Measurements from ENCODE around the gene CHRNA9. TPM values are rescaled to one million over a fixed set of nuclear protein-coding genes. Genes with fewer than 3 reads are reported as not detected.
A peak's percentile ranks its signal among the peaks of the same experiment; 100 is the strongest.
"Not testable (repeated sequence)": the region's sequence is repeated elsewhere in the genome, so short reads cannot be mapped to it uniquely, and the experiment has no call there.

The CHRNA9 gene
- total and polyA plus RNA-seq, 2 donors: 0.04 TPM; not detected in 1

DNA sequence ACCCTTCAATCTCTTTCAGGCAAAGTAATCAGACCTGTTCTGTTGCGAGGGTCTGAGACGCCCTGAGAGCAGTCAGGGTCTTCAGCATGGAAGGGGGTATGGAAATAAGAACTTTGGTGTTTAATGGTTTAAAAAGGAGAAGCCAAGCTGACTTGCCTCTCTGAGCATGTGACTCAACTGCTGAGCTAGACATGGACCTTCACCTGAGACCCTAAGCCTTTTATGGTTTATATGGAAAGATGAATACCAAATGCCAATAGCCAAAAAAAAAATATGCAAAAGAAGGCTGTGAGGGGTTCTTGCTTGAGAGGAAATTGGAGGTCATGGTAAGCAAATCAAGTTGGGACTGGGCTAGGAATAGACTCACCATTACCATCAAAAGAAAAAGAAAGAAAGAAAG, 30.6 kb downstream of the CHRNA9 start:
- DNase-seq (ENCODE audit: extremely low spot score): no peak
- H3K27ac ChIP-seq (ENCODE audit: low read depth): no peak overlapping the region
- 68% methylated on average over 2 of the region's 2 CpGs for WGBS
- H3K4me1 ChIP-seq (ENCODE audit: insufficient read depth): no peaks in the 10 kb centered on the region
- H3K4me3 ChIP-seq (ENCODE audit: low read depth, low read length): no peak overlapping the region
- no peaks in the 10 kb centered on the region for H3K36me3 ChIP-seq (ENCODE audit: insufficient read depth)

DNA sequence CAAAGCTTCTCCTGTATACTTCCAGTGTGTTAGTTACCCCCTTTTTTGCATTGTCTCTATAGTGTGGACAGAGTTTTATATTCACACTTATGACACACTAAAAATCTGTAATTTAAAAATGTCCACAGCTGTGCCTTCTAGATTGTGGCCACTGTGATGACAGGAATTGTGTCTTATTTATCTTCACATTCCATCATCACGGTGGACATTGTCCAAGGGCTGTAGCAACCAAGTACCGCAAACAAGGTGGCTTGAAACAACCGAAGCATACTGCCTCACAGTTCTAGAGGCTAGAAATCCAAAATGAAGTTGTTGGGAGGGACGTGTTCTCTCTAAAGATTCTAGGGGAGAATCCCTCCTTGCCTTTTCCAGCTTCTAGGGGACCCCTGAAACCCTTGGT, 32.3 kb downstream of the CHRNA9 start:
- DNase-seq (ENCODE audit: extremely low spot score): no peak
- no peaks in the 10 kb centered on the region for H3K4me1 ChIP-seq (ENCODE audit: insufficient read depth)
- 58% methylated on average over 4 of the region's 4 CpGs for whole genome bisulfite sequencing
- no peaks in the 10 kb centered on the region for H3K36me3 ChIP-seq (ENCODE audit: insufficient read depth)
- no peak overlapping the region for H3K27ac ChIP-seq (ENCODE audit: low read depth)
- H3K4me3 ChIP-seq (ENCODE audit: low read depth, low read length): no peak overlapping the region

DNA sequence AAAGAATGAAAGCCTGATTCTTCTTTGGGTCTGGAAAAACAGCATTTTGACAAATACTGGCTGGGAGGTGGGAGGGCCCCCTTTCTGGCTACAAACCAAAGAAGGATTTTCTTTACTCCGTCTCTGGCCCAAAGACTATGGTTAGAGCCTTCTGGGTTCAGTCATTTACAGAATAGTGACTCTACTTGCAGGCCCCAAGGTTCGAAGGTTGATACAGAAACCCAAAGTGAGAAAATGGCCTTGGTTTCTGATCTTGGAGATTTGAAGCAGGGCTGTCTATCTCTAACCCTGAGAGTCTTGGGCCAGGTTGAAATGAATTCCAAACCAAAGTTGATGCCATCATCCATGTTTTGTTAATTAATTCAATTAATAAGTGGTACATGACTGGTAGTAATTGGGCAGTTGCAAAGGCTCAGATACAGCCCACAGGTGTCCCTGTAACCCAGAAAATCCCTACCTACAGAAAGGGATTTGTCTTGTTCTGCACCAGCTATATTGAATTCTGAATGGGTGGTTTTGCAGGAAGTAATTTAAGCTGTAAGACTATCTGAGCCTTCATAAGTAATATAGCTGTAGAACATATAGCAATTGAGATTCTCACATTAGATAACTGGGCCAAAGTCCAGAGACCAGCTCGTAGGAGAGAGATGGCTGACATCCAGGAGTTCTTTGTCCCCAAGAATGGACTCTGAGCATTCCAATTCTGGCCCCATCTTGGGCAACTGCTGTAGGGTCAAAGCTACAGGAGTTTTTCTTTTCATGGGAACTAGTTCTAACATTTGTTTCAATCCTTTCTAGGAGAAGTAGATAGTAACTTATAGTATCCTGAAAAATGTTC, 34.5 kb downstream of the CHRNA9 start:
- WGBS: 59% methylated on average over 3 of the region's 3 CpGs

DNA sequence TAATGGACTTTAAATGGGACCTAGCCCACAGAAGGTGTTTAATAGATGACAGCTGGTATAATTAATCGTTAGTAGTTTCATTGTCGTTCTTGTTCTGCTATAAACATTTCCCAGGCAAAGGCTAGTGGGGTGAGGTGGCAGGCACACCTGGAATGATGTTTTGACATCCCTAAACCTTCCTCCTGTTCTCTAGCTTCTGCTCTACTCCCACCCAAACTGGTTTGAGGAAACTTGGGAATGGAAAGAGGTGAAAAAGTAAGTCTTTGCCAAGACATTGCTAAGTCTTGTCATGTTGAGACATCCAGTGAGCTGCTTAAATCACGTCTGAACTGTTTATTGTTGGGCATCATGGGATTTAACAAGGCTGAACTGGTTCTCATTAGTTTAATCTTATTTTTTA, 37.5 kb downstream of the CHRNA9 start:
- WGBS: 65% methylated on average over 3 of the region's 3 CpGs
- H3K36me3 ChIP-seq (ENCODE audit: insufficient read depth): no peaks in the 10 kb centered on the region
- H3K4me1 ChIP-seq (ENCODE audit: insufficient read depth): no peaks in the 10 kb centered on the region
- DNase-seq (ENCODE audit: extremely low spot score): no peak
- H3K4me3 ChIP-seq (ENCODE audit: low read depth, low read length): no peak overlapping the region
- H3K27ac ChIP-seq (ENCODE audit: low read depth): no peak overlapping the region

More for the DNA sequence above, 34.5 kb downstream of the CHRNA9 start:
- H3K36me3 ChIP-seq (ENCODE audit: insufficient read depth): no peaks in the 10 kb centered on the region
- H3K4me3 ChIP-seq (ENCODE audit: low read depth, low read length): no peak overlapping the region
- DNase-seq (ENCODE audit: extremely low spot score): no peak
- no peak overlapping the region for H3K27ac ChIP-seq (ENCODE audit: low read depth)
- H3K4me1 ChIP-seq (ENCODE audit: insufficient read depth): no peaks in the 10 kb centered on the region

DNA sequence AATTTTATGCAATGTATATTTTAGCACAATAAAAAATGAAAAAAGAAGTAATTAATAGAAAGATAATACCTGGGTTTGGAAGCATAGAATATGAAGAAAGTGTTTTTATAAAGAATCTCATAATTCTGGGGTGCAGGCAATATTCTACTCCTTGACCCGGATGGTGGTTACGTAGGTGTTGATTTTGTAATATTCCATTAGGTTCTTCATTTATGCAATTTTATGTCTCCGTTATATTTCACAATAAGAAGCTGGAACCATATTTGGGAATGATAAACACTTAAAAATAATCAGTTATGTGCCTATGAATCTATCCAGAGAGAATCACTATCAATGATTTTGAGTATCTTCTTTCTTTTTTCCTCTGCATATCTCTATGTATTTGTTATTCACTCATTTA, 38.5 kb downstream of the CHRNA9 start:
- H3K4me1 ChIP-seq (ENCODE audit: insufficient read depth): no peaks in the 10 kb centered on the region
- no peak for DNase-seq (ENCODE audit: extremely low spot score)
- H3K36me3 ChIP-seq (ENCODE audit: insufficient read depth): no peaks in the 10 kb centered on the region
- no peak overlapping the region for H3K4me3 ChIP-seq (ENCODE audit: low read depth, low read length)
- 94% methylated on average over 3 of the region's 3 CpGs for WGBS
- H3K27ac ChIP-seq (ENCODE audit: low read depth): no peak overlapping the region

DNA sequence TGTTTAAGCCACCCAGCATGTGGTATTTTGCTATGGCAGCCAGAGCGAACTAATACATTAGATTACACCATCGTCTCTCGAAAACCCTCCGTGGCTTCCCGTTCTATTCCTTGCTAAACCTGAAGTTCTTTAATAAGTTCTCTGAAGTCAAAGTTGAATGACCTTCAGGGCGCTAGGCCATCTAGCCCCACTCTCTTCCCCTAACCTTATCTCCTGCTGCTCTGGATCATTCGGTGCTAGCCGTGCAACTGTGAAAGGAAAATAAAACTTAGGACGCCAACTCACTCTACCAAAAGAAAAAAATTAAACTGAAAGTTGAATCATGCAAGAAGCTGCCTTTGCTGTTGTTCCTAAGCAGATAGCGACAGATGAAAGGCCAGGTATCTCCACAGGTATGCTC, 40.0 kb downstream of the CHRNA9 start:
- no peak overlapping the region for H3K27ac ChIP-seq (ENCODE audit: low read depth)
- no peak for DNase-seq (ENCODE audit: extremely low spot score)
- H3K4me3 ChIP-seq (ENCODE audit: low read depth, low read length): no peak overlapping the region
- H3K36me3 ChIP-seq (ENCODE audit: insufficient read depth): no peaks in the 10 kb centered on the region
- no peaks in the 10 kb centered on the region for H3K4me1 ChIP-seq (ENCODE audit: insufficient read depth)
- WGBS: 93% methylated on average over 10 of the region's 10 CpGs

DNA sequence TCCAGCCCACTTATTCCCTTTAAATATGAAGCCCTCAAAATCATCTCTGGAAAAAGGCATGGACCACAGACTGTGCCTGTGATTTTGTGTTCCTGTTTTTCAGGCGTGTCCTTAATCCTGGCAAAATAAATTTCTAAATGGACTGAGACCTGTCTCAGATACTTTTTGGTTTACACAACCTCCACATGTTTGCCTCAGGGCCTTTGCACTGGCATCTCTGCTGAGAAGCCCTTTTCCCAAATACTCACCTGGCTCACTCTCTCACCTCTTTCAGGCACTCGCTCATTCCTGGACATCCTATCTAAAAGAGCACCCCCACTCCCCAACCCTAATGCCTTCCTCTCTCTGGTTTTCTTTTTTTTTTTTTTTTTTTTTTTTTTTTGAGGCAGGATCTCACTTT, 40.5 kb downstream of the CHRNA9 start:
- Histone ChIP-seq H3K36me3 (ENCODE audit: insufficient read depth) (no peaks in the 10 kb centered on the region), H3K4me1 (ENCODE audit: insufficient read depth) (no peaks in the 10 kb centered on the region), H3K4me3 (ENCODE audit: low read depth, low read length) (no peak overlapping the region), H3K27ac (ENCODE audit: low read depth) (no peak overlapping the region)
- no peak for DNase-seq (ENCODE audit: extremely low spot score)
- 95% methylated on average over 2 of the region's 2 CpGs for WGBS

DNA sequence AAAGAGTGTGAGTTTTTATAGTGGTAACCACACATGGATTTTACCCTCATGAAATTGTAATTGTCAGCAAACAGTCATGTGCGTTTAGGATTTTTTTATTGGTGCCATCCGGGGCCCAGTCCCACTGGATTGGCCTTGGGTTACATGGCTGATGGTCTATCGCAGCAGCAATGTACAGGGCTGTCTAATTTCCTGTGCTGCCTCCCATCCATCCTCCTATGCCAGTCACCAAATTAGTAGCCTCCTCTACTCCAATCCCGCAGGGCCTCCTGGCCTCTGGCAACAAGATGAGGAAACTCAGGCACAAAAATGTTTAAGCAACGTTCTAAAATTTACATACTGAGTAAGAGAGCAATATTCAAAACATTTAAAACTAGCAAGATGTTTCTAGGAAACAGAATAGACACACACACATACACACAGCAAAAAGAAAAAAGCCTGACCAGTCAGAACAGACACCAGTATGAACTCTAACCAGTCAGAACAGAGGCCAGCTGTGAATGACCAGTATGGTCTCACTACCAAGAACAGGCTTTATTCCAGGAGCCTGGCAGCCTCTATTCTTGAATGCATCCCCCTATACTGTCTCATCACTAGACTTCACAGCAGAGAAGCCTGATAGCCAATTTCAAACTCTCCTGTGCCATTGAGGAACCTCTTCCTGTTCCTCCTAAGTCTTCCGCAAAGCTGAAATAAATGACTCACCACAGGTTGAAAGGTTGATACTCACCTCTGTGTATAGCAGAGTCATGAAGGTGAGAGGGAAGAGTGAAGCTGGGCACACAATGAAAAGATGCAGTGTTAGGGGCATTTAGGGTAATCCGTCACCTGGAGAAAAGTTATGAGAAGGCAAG, 42.6 kb downstream of the CHRNA9 start:
- H3K36me3 ChIP-seq (ENCODE audit: insufficient read depth): no peaks in the 10 kb centered on the region
- WGBS: 68% methylated on average over 7 of the region's 7 CpGs
- no peak overlapping the region for H3K4me3 ChIP-seq (ENCODE audit: low read depth, low read length)
- DNase-seq (ENCODE audit: extremely low spot score): no peak
- H3K4me1 ChIP-seq (ENCODE audit: insufficient read depth): no peaks in the 10 kb centered on the region
- peak overlapping the region; percentile 45 for H3K27ac ChIP-seq (ENCODE audit: low read depth)

DNA sequence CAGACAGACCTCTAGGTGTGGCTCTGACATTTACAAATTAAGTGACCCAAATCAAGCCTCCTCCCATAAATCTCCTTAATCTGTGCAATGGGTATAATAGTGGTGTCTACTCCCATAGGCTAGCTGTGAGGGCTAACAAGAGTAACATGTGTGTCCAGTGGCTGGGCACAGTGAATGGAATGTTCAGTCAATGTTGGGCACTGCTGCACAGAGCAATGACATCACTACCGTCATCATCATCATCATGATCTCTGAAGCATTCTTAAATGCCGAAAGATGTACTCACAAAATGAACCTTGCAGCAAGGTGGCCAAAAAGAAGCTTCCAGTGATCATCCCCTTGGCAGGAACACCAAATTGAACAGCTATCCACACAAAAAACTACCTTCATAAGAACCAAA, 43.5 kb downstream of the CHRNA9 start:
- Histone ChIP-seq H3K27ac (ENCODE audit: low read depth) (no peak overlapping the region), H3K36me3 (ENCODE audit: insufficient read depth) (no peaks in the 10 kb centered on the region), H3K4me3 (ENCODE audit: low read depth, low read length) (no peak overlapping the region), H3K4me1 (ENCODE audit: insufficient read depth) (no peaks in the 10 kb centered on the region)
- no peak for DNase-seq (ENCODE audit: extremely low spot score)
- 76% methylated on average over 2 of the region's 2 CpGs for WGBS

DNA sequence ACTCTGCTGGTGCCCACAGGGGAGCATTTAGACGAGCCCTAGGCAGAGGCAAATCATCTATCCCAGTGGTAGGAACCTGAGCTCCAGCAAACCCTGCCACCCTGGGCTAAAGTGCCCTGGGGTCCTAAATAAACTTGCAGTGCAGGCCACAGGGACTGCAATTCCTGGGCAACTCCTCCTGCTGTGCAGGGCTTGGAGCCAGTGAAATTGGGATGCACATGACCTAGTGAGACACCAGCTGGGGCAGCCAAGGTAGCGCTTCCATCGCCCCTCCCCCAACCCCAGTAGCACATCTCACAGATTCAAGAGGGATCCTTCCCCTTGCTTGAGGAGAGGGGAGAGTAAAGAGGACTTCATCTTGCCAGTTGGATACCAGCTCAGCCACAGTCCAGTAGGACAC, 44.1 kb downstream of the CHRNA9 start:
- no peaks in the 10 kb centered on the region for H3K4me1 ChIP-seq (ENCODE audit: insufficient read depth)
- no peak for DNase-seq (ENCODE audit: extremely low spot score)
- no peak overlapping the region for H3K4me3 ChIP-seq (ENCODE audit: low read depth, low read length)
- no peaks in the 10 kb centered on the region for H3K36me3 ChIP-seq (ENCODE audit: insufficient read depth)
- WGBS: 68% methylated on average over 3 of the region's 3 CpGs
- no peak overlapping the region for H3K27ac ChIP-seq (ENCODE audit: low read depth)

DNA sequence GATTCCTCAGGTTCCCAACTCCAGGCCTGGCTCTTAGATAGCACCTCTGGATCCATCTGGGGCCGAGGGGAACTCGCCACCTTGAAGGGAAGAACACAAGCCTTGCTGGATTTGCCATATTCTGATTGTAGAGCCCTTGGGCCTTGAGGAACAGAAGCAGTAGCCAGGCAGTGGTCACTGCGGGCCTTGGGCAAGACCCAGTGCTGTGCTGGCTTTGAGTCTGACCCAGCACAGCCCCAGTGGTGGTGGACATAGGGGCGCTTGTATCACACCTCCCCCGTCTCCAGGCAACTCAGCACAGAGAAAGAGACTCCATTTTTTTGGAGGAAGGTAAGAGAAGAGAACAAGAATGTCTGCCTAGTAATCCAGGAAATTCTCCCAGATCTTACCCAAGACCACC, 45.5 kb downstream of the CHRNA9 start:
- Histone ChIP-seq H3K36me3 (ENCODE audit: insufficient read depth) (no peaks in the 10 kb centered on the region), H3K4me1 (ENCODE audit: insufficient read depth) (no peaks in the 10 kb centered on the region), H3K27ac (ENCODE audit: low read depth) (no peak overlapping the region), H3K4me3 (ENCODE audit: low read depth, low read length) (no peak overlapping the region)
- WGBS: 77% methylated on average over 5 of the region's 5 CpGs
- DNase-seq (ENCODE audit: extremely low spot score): no peak

DNA sequence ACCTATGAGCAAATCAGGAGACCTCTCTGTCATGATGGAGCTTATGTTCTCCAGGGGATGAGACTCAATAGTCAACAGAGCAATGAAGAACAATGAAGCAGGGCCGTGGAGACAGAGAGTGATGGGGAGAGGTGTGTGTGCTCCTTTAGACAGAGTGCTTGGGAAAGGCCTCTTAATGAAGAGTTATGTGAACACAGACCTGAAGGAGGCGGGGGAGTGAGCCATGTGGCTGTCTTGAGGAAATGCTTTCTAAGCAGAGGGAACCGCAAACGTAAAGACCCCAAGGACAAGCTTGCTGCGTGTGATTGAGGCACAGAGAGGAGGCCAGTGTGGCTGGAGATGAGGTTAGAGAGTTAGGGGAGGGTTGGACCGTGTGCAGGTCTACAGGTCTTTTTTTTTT, 53.1 kb downstream of the CHRNA9 start:
- DNase-seq (ENCODE audit: extremely low spot score): no peak
- H3K4me1 ChIP-seq (ENCODE audit: insufficient read depth): no peaks in the 10 kb centered on the region
- H3K27ac ChIP-seq (ENCODE audit: low read depth): no peak overlapping the region
- no peaks in the 10 kb centered on the region for H3K36me3 ChIP-seq (ENCODE audit: insufficient read depth)
- no peak overlapping the region for H3K4me3 ChIP-seq (ENCODE audit: low read depth, low read length)
- 50% methylated on average over 6 of the region's 6 CpGs for WGBS

DNA sequence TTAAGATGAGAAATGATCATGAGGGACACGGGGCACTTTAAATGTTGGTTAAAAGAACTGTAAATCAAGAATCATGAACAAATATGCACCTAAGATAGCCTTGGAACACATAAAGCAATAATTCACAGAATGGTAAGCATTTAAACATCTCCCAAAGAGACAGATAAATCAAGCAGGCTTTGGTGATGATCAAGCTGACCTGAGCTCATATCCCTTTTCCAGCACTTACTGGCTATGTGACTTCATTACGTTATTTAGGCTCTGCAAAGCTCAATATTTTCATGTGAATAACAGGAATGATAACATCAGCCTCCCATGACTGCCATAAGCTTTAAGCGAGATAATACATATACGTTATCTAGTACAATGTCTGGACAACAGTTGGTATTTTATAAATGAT, 54.9 kb downstream of the CHRNA9 start:
- no peak overlapping the region for H3K27ac ChIP-seq (ENCODE audit: low read depth)
- 79% methylated on average over 4 of the region's 4 CpGs for WGBS
- DNase-seq (ENCODE audit: extremely low spot score): no peak
- H3K4me3 ChIP-seq (ENCODE audit: low read depth, low read length): no peak overlapping the region
- no peaks in the 10 kb centered on the region for H3K4me1 ChIP-seq (ENCODE audit: insufficient read depth)
- H3K36me3 ChIP-seq (ENCODE audit: insufficient read depth): no peaks in the 10 kb centered on the region

DNA sequence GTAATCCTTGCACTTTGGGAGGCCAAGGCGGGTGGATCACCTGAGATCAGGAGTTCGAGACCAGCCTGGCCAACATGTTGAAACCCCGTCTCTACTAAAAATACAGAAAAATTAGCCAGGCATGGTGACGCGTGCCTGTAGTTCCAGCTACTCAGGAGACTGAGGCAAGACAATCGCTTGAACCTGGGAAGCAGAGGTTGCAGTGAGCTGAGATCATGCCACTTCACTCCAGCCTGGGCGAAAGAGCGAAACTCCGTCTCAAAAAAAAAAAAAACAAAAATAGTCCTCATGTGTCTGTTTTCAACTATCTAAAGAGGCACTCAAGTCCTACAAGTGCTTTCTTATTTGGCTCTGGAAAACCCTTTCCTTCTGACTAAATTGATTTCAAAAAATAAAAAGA, 57.1 kb downstream of the CHRNA9 start:
- not testable (repeated sequence) for H3K27ac ChIP-seq (ENCODE audit: low read depth); H3K4me3 ChIP-seq (ENCODE audit: low read depth, low read length); H3K4me1 ChIP-seq (ENCODE audit: insufficient read depth); H3K36me3 ChIP-seq (ENCODE audit: insufficient read depth); DNase-seq (ENCODE audit: extremely low spot score)
- WGBS: 95% methylated on average over 9 of the region's 9 CpGs
